ENCODE results near the gene ACSL3.

Gene ACSL3

GRCh38 chr2:222882484-222882928 lies 21.7 kb downstream of the ACSL3 start:
- Histone ChIP-seq H3K4me3 (IDR thresholded peaks at IDR 0.05; ENCODE audit: insufficient read depth, low read depth, low read length) (no peak overlapping the region), H3K4me1 (ENCODE audit: low read depth, poor library complexity, severe bottlenecking) (peaks cover 11% of the 10 kb centered on the region), H3K27ac (no peak overlapping the region), H3K79me2 (ENCODE audit: insufficient read depth, low read depth) (peaks cover 90% of the 10 kb centered on the region), H3K4me2 (no peak overlapping the region), H3K9ac (no peak overlapping the region), H3K36me3 (ENCODE audit: insufficient read depth) (no peaks in the 10 kb centered on the region), H3K27me3 (ENCODE audit: insufficient read depth, low read depth) (no peaks in the 10 kb centered on the region), H2AFZ (ENCODE audit: low read depth) (no peak overlapping the region), H4K20me1 (ENCODE audit: insufficient read depth) (peaks cover 15% of the 10 kb centered on the region)
- TF ChIP-seq CTCF (conservative IDR thresholded peaks at IDR 0.05; ENCODE audit: low read depth, low read length): no peak

- peaks cover 6% of the 10 kb centered on the region for H4K20me1 ChIP-seq (ENCODE audit: insufficient read depth)
- H3K79me2 ChIP-seq (ENCODE audit: insufficient read depth, low read depth): peaks cover 81% of the 10 kb centered on the region
- H3K27ac ChIP-seq: no peak overlapping the region
- H3K4me1 ChIP-seq (ENCODE audit: low read depth, poor library complexity, severe bottlenecking): peaks cover 4% of the 10 kb centered on the region
- no peaks in the 10 kb centered on the region for H3K27me3 ChIP-seq (ENCODE audit: insufficient read depth, low read depth)
- no peak overlapping the region for H3K4me2 ChIP-seq
- no peak overlapping the region for H3K4me3 ChIP-seq (IDR thresholded peaks at IDR 0.05; ENCODE audit: insufficient read depth, low read depth, low read length)
- H3K9ac ChIP-seq: no peak overlapping the region
- no peak for TF ChIP-seq CTCF (conservative IDR thresholded peaks at IDR 0.05; ENCODE audit: low read depth, low read length)
- no peak overlapping the region for H2AFZ ChIP-seq (ENCODE audit: low read depth)
- H3K36me3 ChIP-seq (ENCODE audit: insufficient read depth): no peaks in the 10 kb centered on the region
Observed at GRCh38 chr2:222883420-222883819, 22.6 kb downstream of the ACSL3 start.

GRCh38 chr2:222884114-222884771 lies 23.4 kb downstream of the ACSL3 start:
- Histone ChIP-seq H3K27me3 (ENCODE audit: insufficient read depth, low read depth) (no peaks in the 10 kb centered on the region), H3K4me3 (IDR thresholded peaks at IDR 0.05; ENCODE audit: insufficient read depth, low read depth, low read length) (no peak overlapping the region), H3K4me2 (no peak overlapping the region), H3K9ac (no peak overlapping the region), H2AFZ (ENCODE audit: low read depth) (no peak overlapping the region), H3K79me2 (ENCODE audit: insufficient read depth, low read depth) (peaks cover 79% of the 10 kb centered on the region), H3K27ac (no peak overlapping the region), H3K36me3 (ENCODE audit: insufficient read depth) (no peaks in the 10 kb centered on the region), H3K4me1 (ENCODE audit: low read depth, poor library complexity, severe bottlenecking) (no peaks in the 10 kb centered on the region), H4K20me1 (ENCODE audit: insufficient read depth) (peaks cover 4% of the 10 kb centered on the region)
- no peak for TF ChIP-seq CTCF (conservative IDR thresholded peaks at IDR 0.05; ENCODE audit: low read depth, low read length)

- Histone ChIP-seq H2AFZ (ENCODE audit: low read depth) (no peak overlapping the region), H3K27ac (no peak overlapping the region), H4K20me1 (ENCODE audit: insufficient read depth) (peaks cover 4% of the 10 kb centered on the region), H3K4me1 (ENCODE audit: low read depth, poor library complexity, severe bottlenecking) (no peaks in the 10 kb centered on the region), H3K4me3 (IDR thresholded peaks at IDR 0.05; ENCODE audit: insufficient read depth, low read depth, low read length) (no peak overlapping the region), H3K27me3 (ENCODE audit: insufficient read depth, low read depth) (no peaks in the 10 kb centered on the region), H3K4me2 (no peak overlapping the region), H3K36me3 (ENCODE audit: insufficient read depth) (no peaks in the 10 kb centered on the region), H3K9ac (no peak overlapping the region), H3K79me2 (ENCODE audit: insufficient read depth, low read depth) (peaks cover 77% of the 10 kb centered on the region; the same call in 1 of the 2 replicates)
- TF ChIP-seq CTCF (conservative IDR thresholded peaks at IDR 0.05; ENCODE audit: low read depth, low read length): no peak
Observed at GRCh38 chr2:222884805-222885424, 24.1 kb downstream of the ACSL3 start.

All from KMS-11 (cell line).